Measurements from ENCODE around the gene RHOB.

Gene RHOB

GRCh38 chr2:20418519-20418918 is 28.4 kb upstream of the RHOB start:
- TF ChIP-seq ZNF274 (IDR thresholded peaks at IDR 0.05; ENCODE audit: low read depth, low read length) = no peak
- H3K4me3 ChIP-seq (ENCODE audit: low read length) = no peak overlapping the region

- H3K4me3 ChIP-seq (ENCODE audit: low read length) = no peak overlapping the region
- TF ChIP-seq ZNF274 (IDR thresholded peaks at IDR 0.05; ENCODE audit: low read depth, low read length) = no peak
Observed at GRCh38 chr2:20419007-20419576, 27.8 kb upstream of the RHOB start.

- no peak for TF ChIP-seq ZNF274 (IDR thresholded peaks at IDR 0.05; ENCODE audit: low read depth, low read length)
- no peak overlapping the region for H3K4me3 ChIP-seq (ENCODE audit: low read length)
Observed at GRCh38 chr2:20419752-20420151, 27.1 kb upstream of the RHOB start.

- no peak overlapping the region for H3K4me3 ChIP-seq (ENCODE audit: low read length)
- TF ChIP-seq ZNF274 (IDR thresholded peaks at IDR 0.05; ENCODE audit: low read depth, low read length) = no peak
Observed at GRCh38 chr2:20421336-20421987, 25.4 kb upstream of the RHOB start.

- H3K4me3 ChIP-seq (ENCODE audit: low read length) = no peak overlapping the region
- TF ChIP-seq ZNF274 (IDR thresholded peaks at IDR 0.05; ENCODE audit: low read depth, low read length) = no peak
Observed at GRCh38 chr2:20421988-20422370, 24.9 kb upstream of the RHOB start.

GRCh38 chr2:20422402-20423271 is 24.2 kb upstream of the RHOB start:
- TF ChIP-seq ZNF274 (IDR thresholded peaks at IDR 0.05; ENCODE audit: low read depth, low read length) = no peak
- no peak overlapping the region for H3K4me3 ChIP-seq (ENCODE audit: low read length)

GRCh38 chr2:20423359-20423758 is 23.5 kb upstream of the RHOB start:
- H3K4me3 ChIP-seq (ENCODE audit: low read length) = no peak overlapping the region
- no peak for TF ChIP-seq ZNF274 (IDR thresholded peaks at IDR 0.05; ENCODE audit: low read depth, low read length)

- H3K4me3 ChIP-seq (ENCODE audit: low read length) = no peak overlapping the region
- TF ChIP-seq ZNF274 (IDR thresholded peaks at IDR 0.05; ENCODE audit: low read depth, low read length) = no peak
Observed at GRCh38 chr2:20423847-20424246, 23.0 kb upstream of the RHOB start.

GRCh38 chr2:20424300-20425290 is 22.3 kb upstream of the RHOB start:
- peak overlapping the region; percentile 3; the same call in 1 of the 2 replicates for H3K4me3 ChIP-seq (ENCODE audit: low read length)
- no peak for TF ChIP-seq ZNF274 (IDR thresholded peaks at IDR 0.05; ENCODE audit: low read depth, low read length)

- no peak for TF ChIP-seq ZNF274 (IDR thresholded peaks at IDR 0.05; ENCODE audit: low read depth, low read length)
- H3K4me3 ChIP-seq (ENCODE audit: low read length) = no peak overlapping the region; the same call in 1 of the 2 replicates
Observed at GRCh38 chr2:20425371-20425881, 21.4 kb upstream of the RHOB start.

GRCh38 chr2:20425884-20426283 is 21.0 kb upstream of the RHOB start:
- no peak for TF ChIP-seq ZNF274 (IDR thresholded peaks at IDR 0.05; ENCODE audit: low read depth, low read length)
- H3K4me3 ChIP-seq (ENCODE audit: low read length) = no peak overlapping the region

- H3K4me3 ChIP-seq (ENCODE audit: low read length) = no peak overlapping the region
- no peak for TF ChIP-seq ZNF274 (IDR thresholded peaks at IDR 0.05; ENCODE audit: low read depth, low read length)
Observed at GRCh38 chr2:20427931-20428526, 18.8 kb upstream of the RHOB start.

All from GM08714 (cell line).